Naive thymus-derived CD4-positive, alpha-beta T cell (primary cell): ENCODE results near the gene SESN1. TPM values are rescaled to one million over a fixed set of nuclear protein-coding genes. Genes with fewer than 3 reads are reported as not detected.

ENCODE experiments used
- ATAC-seq: fragments of 150-1000 bp; cut with Tn5 transposase; 2 replicates; pipeline ENCODE4 v1.10.0; 2021; ENCODE audit warnings: mild to moderate bottlenecking, moderate library complexity
- CTCF ChIA-PET: fragments of 350-600 bp; sonication (Branson Sonifier 250); formaldehyde crosslinking; loops from one replicate; lab custom pipeline; 2021; ENCODE audit warnings: antibody characterized with exemption; lab: Charles Lee
- POLR2A ChIA-PET: fragments of 350-600 bp; sonication (Branson Sonifier 250); formaldehyde crosslinking; loops from one replicate; lab custom pipeline; 2021; ENCODE audit warnings: antibody characterized with exemption, inconsistent platforms; lab: Charles Lee
- DNase-seq, 9 donors: peaks; one replicate each; pipeline versions ENCODE4 v3.0.0 to v3.0.0-alpha.2; 2020 to 2022; ENCODE audit warnings: mixed read lengths in 1 of 9
- H3K27ac ChIP-seq: one replicate; pipeline ENCODE4 v1.7.0; 2013; ENCODE audit warnings: mild to moderate bottlenecking, low read depth, low read length, moderate library complexity
- H3K27me3 ChIP-seq, 2 donors: one replicate each; pipeline ENCODE4 v1.7.0; 2013; ENCODE audit warnings: low read length in 2 of 2, mild to moderate bottlenecking in 2 of 2, moderate library complexity in 2 of 2; ENCODE audit not compliant: control insufficient read depth in 2 of 2, insufficient read depth in 2 of 2
- H3K36me3 ChIP-seq, 3 experiments: 1 replicate in 2 of 3; 2 replicates in 1 of 3; pipeline ENCODE4 v1.7.0; 2013; ENCODE audit warnings: low read length in 3 of 3, mild to moderate bottlenecking in 3 of 3, moderate library complexity in 1 of 3; ENCODE audit not compliant: insufficient read depth in 3 of 3, control insufficient read depth in 2 of 3
- H3K4me1 ChIP-seq, 2 donors: one replicate each; pipeline ENCODE4 v1.7.0; 2013; ENCODE audit warnings: low read length in 2 of 2, mild to moderate bottlenecking in 2 of 2, moderate library complexity in 1 of 2; ENCODE audit not compliant: control insufficient read depth in 2 of 2, insufficient read depth in 2 of 2
- H3K4me3 ChIP-seq: 2 replicates; pipeline ENCODE4 v1.7.0; 2013; ENCODE audit warnings: mild to moderate bottlenecking, low read length
- H3K9me3 ChIP-seq, 3 experiments: 1 replicate in 2 of 3; 2 replicates in 1 of 3; pipeline ENCODE4 v1.7.0; 2013; ENCODE audit warnings: low read length in 3 of 3; ENCODE audit not compliant: control insufficient read depth in 2 of 3
- H3K27ac Mint-ChIP-seq, 9 donors: one replicate each; pipeline ENCODE4 v1.8.0; 2020 to 2022; ENCODE audit warnings: mixed read lengths in 9 of 9, mild to moderate bottlenecking in 8 of 9, moderate library complexity in 5 of 9, inconsistent platforms in 2 of 9
- H3K27me3 Mint-ChIP-seq, 5 donors: one replicate each; pipeline ENCODE4 v1.8.0; 2021 to 2022; ENCODE audit warnings: mixed read lengths in 5 of 5, mild to moderate bottlenecking in 1 of 5
- H3K36me3 Mint-ChIP-seq, 5 donors: one replicate each; pipeline ENCODE4 v1.8.0; 2020 to 2022; ENCODE audit warnings: mixed read lengths in 5 of 5, mild to moderate bottlenecking in 3 of 5, inconsistent platforms in 1 of 5
- H3K4me1 Mint-ChIP-seq, 7 donors: one replicate each; pipeline ENCODE4 v1.8.0; 2020 to 2022; ENCODE audit warnings: mixed read lengths in 7 of 7, mild to moderate bottlenecking in 3 of 7, inconsistent platforms in 1 of 7
- H3K4me3 Mint-ChIP-seq, 10 donors: one replicate each; pipeline ENCODE4 v1.8.0; 2020 to 2022; ENCODE audit warnings: mild to moderate bottlenecking in 10 of 10, mixed read lengths in 10 of 10, moderate library complexity in 6 of 10, inconsistent platforms in 2 of 10
- H3K9me3 Mint-ChIP-seq, 11 donors: one replicate each; pipeline ENCODE4 v1.8.0; 2020 to 2022; ENCODE audit warnings: mixed read lengths in 11 of 11, mild to moderate bottlenecking in 4 of 11, inconsistent platforms in 1 of 11, moderate library complexity in 1 of 11
- intact Hi-C, 2 donors: fragments of 100-400 bp; cut with micrococcal nuclease; formaldehyde crosslinking; loops; one replicate each; pipeline ENCODE4 v1.15.1; 2023
- polyA plus RNA-seq, 2 donors: library from polyadenylated mRNA; unstranded; fragments of 300-500 nt; fragmentation: Illumina TruSeq; gene quantifications; one replicate each; pipeline ENCODE4 v1.2.3, GENCODE V29; 2021
- total RNA-seq, 6 experiments: library from RNA in 5 of 6; stranded (reverse) in 5 of 6; gene quantifications; 1 replicate in 5 of 6; 2 replicates in 1 of 6; pipeline ENCODE4 v1.2.3 and lab custom pipeline; 2021 to 2026

The SESN1 gene
- total and polyA plus RNA-seq, 7 experiments from 2014 or later = 16.5 to 61.8 (median 37.2) TPM

DNA sequence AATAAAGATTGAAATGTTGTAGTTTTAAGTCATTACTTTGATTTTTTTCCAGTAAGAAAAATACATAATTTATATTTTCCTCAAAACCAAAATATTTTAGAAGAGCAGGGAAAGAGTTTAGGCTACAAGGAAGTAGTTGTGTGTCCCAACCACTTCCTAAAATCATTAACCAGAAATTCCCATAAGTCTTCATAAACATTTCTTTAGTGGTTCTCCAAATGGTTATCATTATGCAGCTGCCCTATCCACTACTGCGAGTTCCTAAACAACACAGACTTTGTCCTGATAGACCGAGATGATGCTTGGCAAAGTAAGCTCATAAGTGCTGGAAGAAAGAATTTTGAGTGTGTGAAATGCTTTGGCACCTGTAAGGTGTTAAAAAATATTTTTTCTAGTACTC, 152.8 kb downstream of the SESN1 start:
- no peaks in the 10 kb centered on the region for H3K9me3 ChIP-seq
- Mint-ChIP-seq H3K27me3 (peaks cover 0 to 2% (median 0%) of the 10 kb centered on the region in 5 donors), H3K9me3 (peaks cover 0 to 8% (median 2%) of the 10 kb centered on the region in 11 donors), H3K27ac (peak overlapping the region in 6 of 9 donors; percentile 57 to 90 (median 73)), H3K36me3 (peaks cover 0 to 19% (median 0%) of the 10 kb centered on the region in 5 donors), H3K4me3 (peak overlapping the region in 6 of 10 donors; percentile 26 to 84 (median 54)), H3K4me1 (peaks cover 14 to 73% (median 72%) of the 10 kb centered on the region in 7 donors)
- ATAC-seq (no peak), DNase-seq (no peak)
- H3K27ac ChIP-seq = peak overlapping the region; percentile 66
- no peaks in the 10 kb centered on the region for H3K27me3 ChIP-seq
- H3K36me3 ChIP-seq = no peaks in the 10 kb centered on the region
- ChIA-PET POLR2A (interaction anchor here (0.6 kb wide), 1 partner anchor 73 kb away, joined by 3 read pairs; no protein-coding TSS in a partner anchor), CTCF (interaction anchor here (0.8 kb wide), 1 partner anchor 240 kb away, joined by 3 read pairs; no protein-coding TSS in a partner anchor)
- intact Hi-C loops = loop anchor here (1.0 to 5.0 kb wide), 7 partner anchors 17 to 441 kb away; partner anchors contain the start of genes ARMC2 (in 1 of the 2) and CD164 (in 1 of the 2)
- peaks cover 28 to 37% of the 10 kb centered on the region in 2 donors for H3K4me1 ChIP-seq
- no peak overlapping the region for H3K4me3 ChIP-seq

DNA sequence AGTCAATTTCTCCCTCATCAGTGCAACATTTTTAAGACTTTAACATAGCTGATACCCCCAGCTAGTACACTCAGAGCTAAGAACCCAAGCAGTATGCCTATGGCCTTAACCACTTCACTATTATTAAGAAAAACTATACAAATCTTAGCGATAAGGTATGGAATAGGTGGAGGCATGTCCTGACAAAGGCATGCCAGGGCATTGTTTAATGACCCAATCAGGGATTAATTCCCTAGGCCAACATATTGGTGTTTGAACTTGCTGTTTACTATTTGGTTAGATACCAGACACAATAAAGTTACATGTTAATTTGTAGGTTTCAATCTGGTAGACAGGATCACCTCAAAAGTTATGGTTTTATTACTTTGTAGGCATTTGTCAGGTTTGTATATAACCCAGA, 153.4 kb downstream of the SESN1 start:
- Mint-ChIP-seq H3K9me3 (peaks cover 0 to 8% (median 2%) of the 10 kb centered on the region in 11 donors), H3K36me3 (peaks cover 0 to 16% (median 4%) of the 10 kb centered on the region in 5 donors), H3K4me1 (peaks cover 10 to 71% (median 69%) of the 10 kb centered on the region in 7 donors), H3K27ac (peak overlapping the region in 6 of 9 donors; percentile 52 to 75 (median 66)), H3K4me3 (peak overlapping the region in 1 of 10 donors; percentile 44), H3K27me3 (no peaks in the 10 kb centered on the region)
- Histone ChIP-seq H3K27me3 (no peaks in the 10 kb centered on the region), H3K27ac (no peak overlapping the region), H3K9me3 (no peaks in the 10 kb centered on the region), H3K36me3 (no peaks in the 10 kb centered on the region), H3K4me1 (peaks cover 28 to 34% of the 10 kb centered on the region in 2 donors), H3K4me3 (no peak overlapping the region)
- POLR2A ChIA-PET = interaction anchor here (1.2 kb wide), 1 partner anchor 16 kb away, joined by 3 read pairs; no protein-coding TSS in a partner anchor
- DNase-seq (no peak), ATAC-seq (no peak)
- intact Hi-C loops = loop anchor here (5.0 kb wide), 3 partner anchors 39 to 131 kb away; no protein-coding TSS in a partner anchor
- CTCF ChIA-PET = interaction anchor here (0.8 to 1.4 kb wide), 3 partner anchors 17 to 399 kb away, joined by 3 to 9 read pairs (median 5); no protein-coding TSS in a partner anchor

DNA sequence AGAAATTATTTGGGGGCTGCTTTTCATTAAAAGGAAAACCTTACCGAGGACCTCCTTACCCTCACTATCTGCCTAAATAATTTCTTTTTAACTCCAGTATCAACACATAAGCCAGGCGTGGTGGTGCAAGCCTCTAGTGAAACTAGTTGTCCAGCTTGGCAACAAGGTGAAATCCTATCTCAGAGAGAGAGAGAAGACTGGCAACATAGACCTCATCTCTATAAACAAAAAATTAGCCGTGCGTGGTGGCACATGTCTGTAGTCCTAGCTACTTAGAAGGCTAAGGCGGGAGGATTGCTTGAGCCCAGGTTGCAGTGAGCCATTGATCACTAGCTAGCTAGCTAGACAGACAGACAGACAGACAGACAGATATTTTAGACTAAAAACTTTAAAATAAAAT, 153.9 kb downstream of the SESN1 start:
- H3K4me1 Mint-ChIP-seq = peaks cover 10 to 66% (median 63%) of the 10 kb centered on the region in 7 donors
- peak overlapping the region in 7 of 9 donors; percentile 32 to 90 (median 68) for H3K27ac Mint-ChIP-seq
- POLR2A ChIA-PET = interaction anchor here (1.2 kb wide), 1 partner anchor 17 kb away, joined by 3 read pairs; no protein-coding TSS in a partner anchor

DNA sequence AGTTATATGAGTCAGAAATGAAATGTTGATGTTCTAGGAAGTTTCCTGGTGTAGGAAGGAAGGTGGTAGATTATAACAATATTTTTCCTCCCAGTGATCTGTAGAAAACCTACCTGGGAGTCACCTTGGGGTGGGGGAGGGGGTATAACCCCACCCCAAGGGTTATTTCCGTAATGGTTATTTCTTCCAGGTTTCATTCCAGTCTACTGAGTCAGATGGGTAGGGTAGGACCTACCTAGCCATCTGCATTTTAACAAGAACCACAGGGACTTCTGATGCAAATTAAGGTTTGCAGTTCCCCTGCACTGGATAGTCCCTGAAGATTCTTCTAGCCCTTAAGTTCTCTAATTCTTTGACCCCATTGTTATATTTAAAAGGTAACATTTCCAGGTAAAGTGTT, 157.5 kb downstream of the SESN1 start:
- intact Hi-C loops = no loop called here
- Histone ChIP-seq H3K4me3 (no peak overlapping the region), H3K4me1 (peaks cover 12 to 14% of the 10 kb centered on the region in 2 donors), H3K27ac (no peak overlapping the region), H3K27me3 (no peaks in the 10 kb centered on the region), H3K36me3 (no peaks in the 10 kb centered on the region), H3K9me3 (no peaks in the 10 kb centered on the region)
- Mint-ChIP-seq H3K36me3 (peaks cover 0 to 18% (median 14%) of the 10 kb centered on the region in 5 donors), H3K9me3 (peaks cover 0 to 8% (median 2%) of the 10 kb centered on the region in 11 donors), H3K27me3 (peaks cover 0 to 17% (median 0%) of the 10 kb centered on the region in 5 donors), H3K4me1 (peaks cover 2 to 38% (median 31%) of the 10 kb centered on the region in 7 donors), H3K27ac (no peak overlapping the region), H3K4me3 (no peak overlapping the region)
- CTCF ChIA-PET = interaction anchor here (1.0 kb wide), 1 partner anchor 130 kb away, joined by 3 read pairs; no protein-coding TSS in a partner anchor
- ATAC-seq (no peak), DNase-seq (no peak)
- POLR2A ChIA-PET = no interaction called here

More for the DNA sequence above, 153.9 kb downstream of the SESN1 start:
- Histone ChIP-seq H3K36me3 (no peaks in the 10 kb centered on the region), H3K4me3 (no peak overlapping the region), H3K4me1 (peaks cover 28 to 34% of the 10 kb centered on the region in 2 donors), H3K27me3 (no peaks in the 10 kb centered on the region), H3K9me3 (no peaks in the 10 kb centered on the region), H3K27ac (no peak overlapping the region)
- Mint-ChIP-seq H3K9me3 (peaks cover 0 to 8% (median 2%) of the 10 kb centered on the region in 11 donors), H3K36me3 (peaks cover 0 to 16% (median 4%) of the 10 kb centered on the region in 5 donors), H3K4me3 (peak overlapping the region in 2 of 10 donors; percentile 44 to 66), H3K27me3 (no peaks in the 10 kb centered on the region)
- ATAC-seq (no peak), DNase-seq (no peak)
- CTCF ChIA-PET = interaction anchor here (0.6 to 1.4 kb wide), 4 partner anchors 17 to 443 kb away, joined by 3 to 9 read pairs (median 4); no protein-coding TSS in a partner anchor
- intact Hi-C loops = loop anchor here (5.0 kb wide), 3 partner anchors 38 to 132 kb away; no protein-coding TSS in a partner anchor

Other genes starting within 250 kb of the SESN1 start
- 10 to 100 TPM in 2 of 5 experiments, 1 to 10 TPM in 3; 6.2 to 12.7 (median 7.9) TPM for gene ARMC2, start 246.4 kb downstream of the SESN1 start, total RNA-seq
- 1 to 10 TPM; 3.6 to 5.4 TPM for gene ARMC2, start 246.4 kb downstream of the SESN1 start, polyA plus RNA-seq
- 10 to 100 TPM in 1 of 5 experiments, 1 to 10 TPM in 4; 3.1 to 17.2 (median 6.5) TPM for gene CEP57L1, start 661 bp upstream of the SESN1 start, total RNA-seq
- 1 to 10 TPM; 5.1 to 7.7 TPM for gene CEP57L1, start 661 bp upstream of the SESN1 start, polyA plus RNA-seq